T1000 (cell line): Measurements from ENCODE around the gene ALG9.
A peak's percentile ranks its signal among the peaks of the same experiment; 100 is the strongest.
"Not testable (repeated sequence)": the region's sequence is repeated elsewhere in the genome, so short reads cannot be mapped to it uniquely, and the experiment has no call there.

Experiments used
- DNase-seq: peaks from one replicate; lab custom pipeline; 2025; ENCODE audit warnings: mixed read lengths; lab: John Stamatoyannopoulos, UW

The ALG9 gene

GRCh38 chr11:111795334-111795985 is 75.9 kb downstream of the ALG9 start:
- no peak for DNase-seq

DNA sequence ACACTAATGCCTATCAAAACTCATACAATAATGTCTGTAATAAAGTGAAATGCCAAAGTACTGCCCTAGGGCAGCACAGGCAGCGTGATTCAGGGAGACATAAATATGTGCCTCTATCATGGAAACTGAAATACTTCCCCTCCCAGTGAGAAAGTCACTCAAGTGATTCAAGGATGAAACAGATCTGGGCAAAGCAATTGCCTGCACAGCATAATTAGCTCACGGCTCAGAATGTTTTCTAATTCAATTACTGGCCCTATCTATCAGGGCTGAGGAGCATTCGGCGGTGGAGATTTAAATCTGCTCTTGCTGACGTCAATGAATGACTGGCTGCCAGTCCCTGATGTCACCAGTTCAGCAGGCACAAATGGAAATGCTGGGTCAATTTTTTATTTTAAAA is 77.5 kb downstream of the ALG9 start:
- DNase-seq: peak; percentile 44

DNA sequence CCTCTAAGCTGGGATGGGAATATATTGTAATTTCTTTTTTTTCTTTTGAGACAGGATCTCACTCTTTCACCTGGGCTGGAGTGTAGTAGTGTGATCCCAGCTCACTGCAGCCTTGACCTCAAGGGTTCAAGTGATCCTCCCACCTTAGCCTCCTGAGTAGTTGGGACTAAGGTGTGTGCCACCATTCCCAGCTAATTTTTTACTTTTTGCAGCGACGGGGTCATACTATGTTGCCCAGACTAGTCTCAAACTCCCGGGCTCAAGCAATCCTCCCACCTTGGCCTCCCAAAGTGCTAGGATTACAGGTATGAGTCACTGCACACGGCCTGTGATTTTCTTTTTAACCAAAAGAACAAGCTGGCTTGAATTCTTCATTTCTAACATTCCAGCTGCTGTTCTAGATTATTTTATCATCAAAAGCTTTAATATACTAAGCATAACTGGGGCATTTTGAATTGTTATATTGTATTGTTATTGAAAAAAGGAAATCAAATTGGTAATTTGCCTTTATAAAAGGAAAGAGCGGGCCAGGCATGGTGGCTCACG is 78.4 kb downstream of the ALG9 start:
- DNase-seq: no peak

- DNase-seq: no peak
Observed at GRCh38 chr11:111792314-111792713, 79.1 kb downstream of the ALG9 start.

DNA sequence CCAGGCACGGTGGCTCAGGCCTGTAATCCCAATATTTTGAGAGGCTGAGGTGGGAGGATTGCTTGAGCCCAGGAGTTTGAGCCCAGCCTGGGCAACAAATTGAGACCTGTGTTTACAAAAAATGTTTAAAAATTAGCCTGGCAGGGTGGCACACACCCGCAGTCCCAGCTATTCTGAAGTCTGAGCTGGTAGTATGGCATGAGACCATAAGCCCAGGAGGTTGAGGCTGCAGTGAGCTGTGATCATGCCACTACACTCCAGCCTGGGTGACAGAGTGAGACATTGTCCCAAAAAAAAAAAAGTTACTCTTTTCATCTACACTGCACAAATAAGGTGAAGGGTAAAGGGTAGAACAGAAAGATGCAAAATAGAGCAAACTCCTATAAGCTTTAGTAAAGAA is 82.9 kb downstream of the ALG9 start:
- no peak for DNase-seq

- DNase-seq: no peak
Observed at GRCh38 chr11:111788051-111788450, 83.3 kb downstream of the ALG9 start.

DNA sequence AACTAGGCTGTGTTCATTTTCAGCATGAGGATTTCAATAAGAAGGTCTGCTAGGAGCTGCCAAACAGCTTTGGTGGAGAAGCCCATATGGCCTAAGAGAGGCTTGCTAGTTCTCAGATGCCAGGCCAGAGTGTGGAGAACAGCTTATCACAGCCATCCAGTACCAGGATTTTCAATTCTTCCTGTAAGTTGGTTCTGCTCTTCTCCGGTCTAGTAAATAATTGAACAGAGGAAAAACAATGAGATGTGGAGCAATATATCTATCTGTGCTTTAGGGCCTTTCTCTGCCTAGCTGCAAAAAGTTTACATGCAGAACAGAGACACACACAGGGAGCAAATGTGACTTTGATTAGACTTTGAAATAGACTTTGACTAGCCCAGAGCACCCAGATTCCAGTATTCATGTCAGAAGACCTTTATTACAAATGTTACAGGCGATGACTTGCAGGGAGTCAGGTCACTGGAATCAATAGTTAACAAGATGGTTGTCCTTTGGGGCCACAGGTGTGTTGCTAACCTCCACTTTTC is 85.4 kb downstream of the ALG9 start:
- DNase-seq: no peak

- no peak for DNase-seq
Observed at GRCh38 chr11:111785076-111785475, 86.3 kb downstream of the ALG9 start.

GRCh38 chr11:111784311-111784710 is 87.1 kb downstream of the ALG9 start:
- not testable (repeated sequence) for DNase-seq

- DNase-seq: no peak
Observed at GRCh38 chr11:111782109-111782741, 89.2 kb downstream of the ALG9 start.

DNA sequence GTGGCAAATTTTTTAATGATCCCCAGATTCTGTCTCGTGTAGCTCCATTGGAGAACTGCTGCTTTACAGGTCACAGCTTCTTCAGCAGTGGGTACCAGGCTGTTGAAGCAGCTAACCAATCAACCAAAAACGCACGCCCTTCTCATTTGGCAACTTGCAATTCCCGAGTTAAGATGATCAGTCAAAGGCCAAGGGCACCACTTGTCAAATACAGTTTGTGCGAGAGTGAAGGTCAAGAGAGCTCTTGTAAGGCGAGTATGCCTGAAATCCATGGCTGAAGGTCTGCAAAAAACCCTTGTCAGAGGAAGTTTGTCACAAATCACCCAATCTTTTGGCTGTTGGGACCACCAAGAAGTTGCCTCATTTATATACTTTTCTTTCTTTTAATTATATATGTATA is 92.3 kb downstream of the ALG9 start:
- DNase-seq: no peak

- no peak for DNase-seq
Observed at GRCh38 chr11:111778047-111778558, 93.3 kb downstream of the ALG9 start.

GRCh38 chr11:111777094-111778046 is 94.0 kb downstream of the ALG9 start:
- DNase-seq: no peak

DNA sequence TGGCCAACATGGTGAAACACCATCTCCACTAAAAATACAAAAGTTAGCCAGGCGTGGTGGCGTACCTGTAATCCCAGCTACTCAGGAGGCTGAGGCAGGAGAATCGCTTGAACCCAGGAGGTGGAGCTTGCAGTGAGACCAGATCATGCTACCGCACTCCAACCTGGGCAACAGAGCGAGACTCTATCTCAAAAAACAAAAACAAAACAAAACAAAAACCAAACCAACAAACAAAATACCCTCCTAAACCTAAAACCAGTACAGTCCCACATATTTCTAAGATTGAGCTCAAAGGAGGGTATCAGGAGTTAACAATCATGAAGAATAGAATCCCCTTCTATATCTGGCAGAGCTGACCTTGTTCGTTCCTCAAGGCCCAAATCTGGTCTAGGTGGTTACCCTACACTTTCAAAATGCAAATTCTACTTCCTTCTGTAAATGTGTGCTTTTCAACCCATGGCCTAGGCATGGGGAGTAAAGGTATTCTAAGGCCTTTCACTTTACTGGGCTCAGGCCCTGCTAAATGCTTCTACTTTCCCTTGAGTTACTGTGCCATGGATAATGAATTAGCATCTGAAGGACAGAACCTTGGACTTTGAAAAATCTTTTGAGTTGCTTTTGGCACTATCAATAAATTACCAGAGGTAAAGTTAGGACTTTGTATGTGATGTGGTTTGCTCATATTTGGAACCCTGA is 94.8 kb downstream of the ALG9 start:
- no peak for DNase-seq

- no peak for DNase-seq
Observed at GRCh38 chr11:111774955-111775710, 96.2 kb downstream of the ALG9 start.

- DNase-seq: no peak
Observed at GRCh38 chr11:111772535-111772934, 98.8 kb downstream of the ALG9 start.

GRCh38 chr11:111771205-111771604 is 100.2 kb downstream of the ALG9 start:
- DNase-seq: not testable (repeated sequence)

- DNase-seq: no peak
Observed at GRCh38 chr11:111770581-111771134, 100.7 kb downstream of the ALG9 start.

- no peak for DNase-seq
Observed at GRCh38 chr11:111766834-111767142, 104.6 kb downstream of the ALG9 start.
